GM12878 (cell line): ENCODE results near the gene PCSK6. TPM values are rescaled to one million over a fixed set of nuclear protein-coding genes. Genes with fewer than 3 reads are reported as not detected.

Experiments
- ATAC-seq: fragments of 200-7000 bp; cut with Tn5 transposase; 3 replicates; pipeline ENCODE4 v1.9.1; 2020; ENCODE audit warnings: mild to moderate bottlenecking, moderate library complexity
- BruUV-seq: library from RNA; stranded (reverse); fragments of 400-500 nt; replicated peaks from 2 replicates; lab custom pipeline; 2021; lab: Mats Ljungman, UMichigan
- CTCF ChIA-PET: fragments of 300-600 bp; sonication (Branson Sonifier 250); formaldehyde crosslinking; extraction: SDS; loops from one replicate; lab custom pipeline; 2021; ENCODE audit warnings: inconsistent platforms; lab: Yijun Ruan, JAX
- POLR2A ChIA-PET: fragments of 350-600 bp; formaldehyde crosslinking; extraction: SDS; loops from one replicate; lab custom pipeline; 2021; ENCODE audit warnings: inconsistent platforms; lab: Charles Lee
- RAD21 ChIA-PET: fragments of 300-600 bp; sonication (Branson Sonifier 250); formaldehyde crosslinking; loops from one replicate; lab custom pipeline; 2023; ENCODE audit warnings: antibody characterized with exemption; ENCODE audit not compliant: unreplicated experiment; lab: Charles Lee
- SMC1A ChIA-PET: fragments of 300-600 bp; sonication (Branson Sonifier 250); formaldehyde crosslinking; loops from one replicate; lab custom pipeline; 2023; ENCODE audit not compliant: unreplicated experiment, uncharacterized antibody; lab: Charles Lee
- DNase-seq: peaks from one replicate; pipeline ENCODE4 v3.0.0-alpha.2; 2011; ENCODE audit warnings: low read depth, low spot score
- FAIRE-seq: peaks from 3 replicates; lab custom pipeline; 2011; peaks lifted over from hg19 to GRCh38; lab: Jason Lieb, UNC
- H2AFZ ChIP-seq: 2 replicates; pipeline ENCODE4 v1.6.0; 2011; ENCODE audit warnings: low read depth, low read length, control low read depth; ENCODE audit not compliant: control insufficient read depth
- H3K27ac ChIP-seq: 2 replicates; pipeline ENCODE4 v1.5.1; 2011; ENCODE audit warnings: control low read depth; ENCODE audit not compliant: control insufficient read depth, insufficient read depth
- H3K27me3 ChIP-seq, 2 experiments: replicated peaks in 1 of 2; 2 replicates each; pipeline versions ENCODE4 v1.6.0 to v1.6.1; 2011; ENCODE audit warnings: low read length in 1 of 2; ENCODE audit not compliant: control insufficient read depth in 2 of 2, insufficient read depth in 2 of 2
- H3K36me3 ChIP-seq, 2 experiments: 2 replicates each; pipeline ENCODE4 v1.5.1; 2011; ENCODE audit warnings: low read length in 1 of 2; ENCODE audit not compliant: control insufficient read depth in 2 of 2, insufficient read depth in 2 of 2
- H3K4me1 ChIP-seq: 2 replicates; pipeline ENCODE4 v1.6.1; 2011; ENCODE audit warnings: mild to moderate bottlenecking, low read length, moderate library complexity, mixed read lengths; ENCODE audit not compliant: control insufficient read depth, insufficient read depth
- H3K4me2 ChIP-seq: 2 replicates; pipeline ENCODE4 v1.6.0; 2011; ENCODE audit warnings: control low read depth; ENCODE audit not compliant: control insufficient read depth, insufficient read depth
- H3K4me3 ChIP-seq: fragments of 200-600 bp; sonication (generic); 2 replicates; pipeline ENCODE4 v1.5.1; 2016
- H3K79me2 ChIP-seq: 2 replicates; pipeline ENCODE4 v1.6.0; 2011; ENCODE audit warnings: low read length; ENCODE audit not compliant: control insufficient read depth, insufficient read depth
- H3K9ac ChIP-seq: 2 replicates; pipeline ENCODE4 v1.8.0; 2011; ENCODE audit warnings: low read length, control low read depth, mixed read lengths; ENCODE audit not compliant: control insufficient read depth, insufficient read depth
- H3K9me3 ChIP-seq: replicated peaks from 3 replicates; pipeline ENCODE4 v1.5.1; 2011; ENCODE audit warnings: mild to moderate bottlenecking, low read length; ENCODE audit not compliant: control insufficient read depth, insufficient read depth
- H4K20me1 ChIP-seq: 2 replicates; pipeline ENCODE4 v1.6.0; 2011; ENCODE audit not compliant: control insufficient read depth, insufficient read depth
- CHD4 ChIP-seq: fragments of 200-600 bp; sonication (generic); IDR thresholded peaks from 2 replicates; pipeline ENCODE4 v1.6.1; 2016; ENCODE audit warnings: mild to moderate bottlenecking
- HDGF ChIP-seq: fragments of 450-650 bp; IDR thresholded peaks from 2 replicates; pipeline ENCODE4 v1.6.1; 2016; ENCODE audit warnings: antibody characterized with exemption
- MYC ChIP-seq: IDR thresholded peaks from 2 replicates; pipeline ENCODE4 v1.6.1; 2011; ENCODE audit warnings: mild to moderate bottlenecking, low read length, moderate library complexity, inconsistent platforms; ENCODE audit not compliant: insufficient read depth, insufficient replicate concordance, insufficient read length, severe bottlenecking
- TBL1XR1 ChIP-seq: IDR thresholded peaks from 2 replicates; pipeline ENCODE4 v1.6.1; 2012; ENCODE audit warnings: low read depth, low read length, improper control_type of control experiment
- TCF12 ChIP-seq: IDR thresholded peaks from 2 replicates; pipeline ENCODE4 v1.6.1; 2011; ENCODE audit warnings: low read depth, mild to moderate bottlenecking, low read length
- WGBS: methylation state at CpG from one replicate; pipeline ENCODE4 v1.1.6; 2016; ENCODE audit warnings: low lambda C conversion rate; ENCODE audit not compliant: insufficient replicate concordance, insufficient coverage; ENCODE audit errors: missing lambda C conversion rate; 5-methylcytosine and 5-hydroxymethylcytosine counted together
- in situ Hi-C: fragments of 300-500 bp; cut with MboI; formaldehyde crosslinking; loops from 9 replicates; pipeline ENCODE4 v1.14.3; 2018; ENCODE audit warnings: mixed read lengths
- intact Hi-C: fragments of 100-400 bp; cut with micrococcal nuclease; formaldehyde crosslinking; loops from one replicate; pipeline ENCODE4 v1.14.2; 2022; ENCODE audit not compliant: unreplicated experiment
- polyA plus RNA-seq, 11 experiments: library from polyadenylated mRNA; depleted of rRNA in 4 of 11; unstranded in 6 of 11; stranded (reverse) in 5 of 11; fragments of >200 nt; fragmentation: Nextera tagmentation in 4 of 11; fragmentation: Illumina TruSeq in 1 of 11; extraction: Ambion mirVana in 4 of 11; extraction: Trizol in 1 of 11; gene quantifications; 1 replicate in 1 of 11; 2 replicates in 10 of 11; pipeline versions ENCODE4 v1.2.1 to v1.2.3, GENCODE V29; 2011 to 2016; ENCODE audit warnings: inconsistent platforms in 2 of 11, missing spikeins in 2 of 11, low read depth in 1 of 11
- total RNA-seq, 4 experiments: library from RNA; depleted of rRNA in 3 of 4; stranded (reverse); fragments of >200 nt in 3 of 4; fragmentation: Illumina TruSeq in 1 of 4; extraction: Trizol in 1 of 4; gene quantifications; 2 replicates each; pipeline versions ENCODE4 v1.2.1 to v1.2.3, GENCODE V29; 2013 to 2021
- TF ChIP-seq, protein P1 (sequence below): fragments of 450-650 bp; IDR thresholded peaks from 2 replicates; pipeline ENCODE4 v1.6.1; 2017; ENCODE audit warnings: borderline replicate concordance
- TF ChIP-seq, protein P2 (sequence below): fragments of 450-650 bp; IDR thresholded peaks from 2 replicates; pipeline ENCODE4 v1.6.1; 2016; ENCODE audit warnings: mild to moderate bottlenecking, moderate library complexity, borderline replicate concordance
- TF ChIP-seq, protein P3 (sequence below): fragments of 450-650 bp; formaldehyde crosslinking; IDR thresholded peaks from 2 replicates; pipeline ENCODE4 v1.4.0; 2022; ENCODE audit warnings: mild to moderate bottlenecking, moderate library complexity

Gene PCSK6
- total and polyA plus RNA-seq, 10 of the 15 experiments (the other 5 are each of a cell fraction or from before 2014, with no cell fraction given) = 0.19 to 0.67 (median 0.25) TPM; not detected in 4

DNA sequence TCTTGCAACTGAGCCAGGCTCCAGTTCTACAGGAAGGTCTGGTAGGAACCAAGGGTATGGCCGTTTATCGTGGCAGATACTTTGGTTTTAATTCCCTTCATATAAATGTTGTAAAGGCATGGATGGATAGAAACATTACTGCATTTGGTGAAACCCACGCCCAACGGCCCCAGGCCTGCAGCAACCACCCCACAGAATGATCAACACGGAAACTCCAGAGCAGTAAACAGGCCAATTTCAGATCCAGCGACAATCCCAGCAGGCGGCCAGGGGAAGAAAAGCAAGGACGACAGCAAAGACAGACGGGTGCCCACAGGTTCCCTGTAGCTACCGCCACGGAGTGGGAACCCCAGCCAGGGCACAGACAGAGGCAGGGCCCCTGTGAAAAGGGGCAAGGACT lies 32.6 kb upstream of the PCSK6 start:
- DNase-seq (no peak), ATAC-seq (no peak), FAIRE-seq (no peak)
- H3K36me3 ChIP-seq = no peaks in the 10 kb centered on the region
- WGBS = 39% methylated on average over 11 of the region's 11 CpGs
- intact Hi-C loops = no loop called here
- in situ Hi-C loops = no loop called here
- H3K4me2 ChIP-seq = no peak overlapping the region
- no TSS peak for BruUV-seq
- RAD21 ChIA-PET = no interaction called here
- no peaks in the 10 kb centered on the region; the same call in 1 of the 3 replicates for H3K9me3 ChIP-seq
- H3K27me3 ChIP-seq = peaks cover 0 to 7% of the 10 kb centered on the region in 2 experiments; a peak in 1 of 4 replicates
- H3K9ac ChIP-seq = no peak overlapping the region
- POLR2A ChIA-PET = no interaction called here
- SMC1A ChIA-PET = no interaction called here
- H3K4me3 ChIP-seq = no peak overlapping the region
- H3K79me2 ChIP-seq = no peaks in the 10 kb centered on the region
- H3K27ac ChIP-seq = no peak overlapping the region
- H4K20me1 ChIP-seq = no peaks in the 10 kb centered on the region; the same call in 1 of the 2 replicates
- no peak for TF ChIP-seq MYC
- TF ChIP-seq, protein P1, sequence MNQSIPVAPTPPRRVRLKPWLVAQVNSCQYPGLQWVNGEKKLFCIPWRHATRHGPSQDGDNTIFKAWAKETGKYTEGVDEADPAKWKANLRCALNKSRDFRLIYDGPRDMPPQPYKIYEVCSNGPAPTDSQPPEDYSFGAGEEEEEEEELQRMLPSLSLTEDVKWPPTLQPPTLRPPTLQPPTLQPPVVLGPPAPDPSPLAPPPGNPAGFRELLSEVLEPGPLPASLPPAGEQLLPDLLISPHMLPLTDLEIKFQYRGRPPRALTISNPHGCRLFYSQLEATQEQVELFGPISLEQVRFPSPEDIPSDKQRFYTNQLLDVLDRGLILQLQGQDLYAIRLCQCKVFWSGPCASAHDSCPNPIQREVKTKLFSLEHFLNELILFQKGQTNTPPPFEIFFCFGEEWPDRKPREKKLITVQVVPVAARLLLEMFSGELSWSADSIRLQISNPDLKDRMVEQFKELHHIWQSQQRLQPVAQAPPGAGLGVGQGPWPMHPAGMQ = no peak
- TF ChIP-seq CHD4 = no peak
- TF ChIP-seq TBL1XR1 = no peak
- TF ChIP-seq, protein P2, sequence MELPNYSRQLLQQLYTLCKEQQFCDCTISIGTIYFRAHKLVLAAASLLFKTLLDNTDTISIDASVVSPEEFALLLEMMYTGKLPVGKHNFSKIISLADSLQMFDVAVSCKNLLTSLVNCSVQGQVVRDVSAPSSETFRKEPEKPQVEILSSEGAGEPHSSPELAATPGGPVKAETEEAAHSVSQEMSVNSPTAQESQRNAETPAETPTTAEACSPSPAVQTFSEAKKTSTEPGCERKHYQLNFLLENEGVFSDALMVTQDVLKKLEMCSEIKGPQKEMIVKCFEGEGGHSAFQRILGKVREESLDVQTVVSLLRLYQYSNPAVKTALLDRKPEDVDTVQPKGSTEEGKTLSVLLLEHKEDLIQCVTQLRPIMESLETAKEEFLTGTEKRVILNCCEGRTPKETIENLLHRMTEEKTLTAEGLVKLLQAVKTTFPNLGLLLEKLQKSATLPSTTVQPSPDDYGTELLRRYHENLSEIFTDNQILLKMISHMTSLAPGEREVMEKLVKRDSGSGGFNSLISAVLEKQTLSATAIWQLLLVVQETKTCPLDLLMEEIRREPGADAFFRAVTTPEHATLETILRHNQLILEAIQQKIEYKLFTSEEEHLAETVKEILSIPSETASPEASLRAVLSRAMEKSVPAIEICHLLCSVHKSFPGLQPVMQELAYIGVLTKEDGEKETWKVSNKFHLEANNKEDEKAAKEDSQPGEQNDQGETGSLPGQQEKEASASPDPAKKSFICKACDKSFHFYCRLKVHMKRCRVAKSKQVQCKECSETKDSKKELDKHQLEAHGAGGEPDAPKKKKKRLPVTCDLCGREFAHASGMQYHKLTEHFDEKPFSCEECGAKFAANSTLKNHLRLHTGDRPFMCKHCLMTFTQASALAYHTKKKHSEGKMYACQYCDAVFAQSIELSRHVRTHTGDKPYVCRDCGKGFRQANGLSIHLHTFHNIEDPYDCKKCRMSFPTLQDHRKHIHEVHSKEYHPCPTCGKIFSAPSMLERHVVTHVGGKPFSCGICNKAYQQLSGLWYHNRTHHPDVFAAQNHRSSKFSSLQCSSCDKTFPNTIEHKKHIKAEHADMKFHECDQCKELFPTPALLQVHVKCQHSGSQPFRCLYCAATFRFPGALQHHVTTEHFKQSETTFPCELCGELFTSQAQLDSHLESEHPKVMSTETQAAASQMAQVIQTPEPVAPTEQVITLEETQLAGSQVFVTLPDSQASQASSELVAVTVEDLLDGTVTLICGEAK = no peak
- TF ChIP-seq TCF12 = no peak
- TF ChIP-seq HDGF = no peak
- TF ChIP-seq, protein P3, sequence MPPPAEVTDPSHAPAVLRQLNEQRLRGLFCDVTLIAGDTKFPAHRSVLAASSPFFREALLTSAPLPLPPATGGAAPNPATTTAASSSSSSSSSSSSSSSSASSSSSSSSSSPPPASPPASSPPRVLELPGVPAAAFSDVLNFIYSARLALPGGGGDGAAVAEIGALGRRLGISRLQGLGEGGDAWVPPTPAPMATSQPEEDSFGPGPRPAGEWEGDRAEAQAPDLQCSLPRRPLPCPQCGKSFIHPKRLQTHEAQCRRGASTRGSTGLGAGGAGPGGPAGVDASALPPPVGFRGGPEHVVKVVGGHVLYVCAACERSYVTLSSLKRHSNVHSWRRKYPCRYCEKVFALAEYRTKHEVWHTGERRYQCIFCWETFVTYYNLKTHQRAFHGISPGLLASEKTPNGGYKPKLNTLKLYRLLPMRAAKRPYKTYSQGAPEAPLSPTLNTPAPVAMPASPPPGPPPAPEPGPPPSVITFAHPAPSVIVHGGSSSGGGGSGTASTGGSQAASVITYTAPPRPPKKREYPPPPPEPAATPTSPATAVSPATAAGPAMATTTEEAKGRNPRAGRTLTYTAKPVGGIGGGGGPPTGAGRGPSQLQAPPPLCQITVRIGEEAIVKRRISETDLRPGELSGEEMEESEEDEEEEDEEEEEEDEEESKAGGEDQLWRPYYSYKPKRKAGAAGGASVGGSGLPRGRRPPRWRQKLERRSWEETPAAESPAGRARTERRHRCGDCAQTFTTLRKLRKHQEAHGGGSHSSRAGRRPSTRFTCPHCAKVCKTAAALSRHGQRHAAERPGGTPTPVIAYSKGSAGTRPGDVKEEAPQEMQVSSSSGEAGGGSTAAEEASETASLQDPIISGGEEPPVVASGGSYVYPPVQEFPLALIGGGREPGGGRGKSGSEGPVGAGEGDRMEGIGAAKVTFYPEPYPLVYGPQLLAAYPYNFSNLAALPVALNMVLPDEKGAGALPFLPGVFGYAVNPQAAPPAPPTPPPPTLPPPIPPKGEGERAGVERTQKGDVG (CRISPR knock-in tag) = no peak
- H2AFZ ChIP-seq = no peak overlapping the region
- H3K4me1 ChIP-seq = no peaks in the 10 kb centered on the region
- CTCF ChIA-PET = no interaction called here
